Measurements from ENCODE around the gene GRIN2A.

Gene GRIN2A

GRCh38 chr16:10130538-10130937, 51.7 kb downstream of the GRIN2A start:
- no peak for DNase-seq (ENCODE audit: low read depth in 2 of 2)

- no peak for DNase-seq (ENCODE audit: low read depth in 2 of 2)
These were observed 53.6 kb downstream of the GRIN2A start for GRCh38 chr16:10128397-10129258.

- DNase-seq (ENCODE audit: low read depth in 2 of 2): no peak
These were observed 55.5 kb downstream of the GRIN2A start for GRCh38 chr16:10126686-10127085.

- no peak for DNase-seq (ENCODE audit: low read depth in 2 of 2)
These were observed 59.1 kb downstream of the GRIN2A start for GRCh38 chr16:10123141-10123540.

- no peak for DNase-seq (ENCODE audit: low read depth in 2 of 2)
These were observed 59.7 kb downstream of the GRIN2A start for GRCh38 chr16:10122546-10122945.

GRCh38 chr16:10121897-10122425, 60.3 kb downstream of the GRIN2A start:
- no peak for DNase-seq (ENCODE audit: low read depth in 2 of 2)

- DNase-seq (ENCODE audit: low read depth in 2 of 2): no peak
These were observed 60.7 kb downstream of the GRIN2A start for GRCh38 chr16:10121491-10121890.

GRCh38 chr16:10120953-10121352, 61.3 kb downstream of the GRIN2A start:
- no peak for DNase-seq (ENCODE audit: low read depth in 2 of 2)

- no peak for DNase-seq (ENCODE audit: low read depth in 2 of 2)
These were observed 67.8 kb downstream of the GRIN2A start for GRCh38 chr16:10114409-10114808.

GRCh38 chr16:10113248-10113647, 69.0 kb downstream of the GRIN2A start:
- no peak for DNase-seq (ENCODE audit: low read depth in 2 of 2)

- DNase-seq (ENCODE audit: low read depth in 2 of 2): no peak
These were observed 70.2 kb downstream of the GRIN2A start for GRCh38 chr16:10112021-10112420.

GRCh38 chr16:10111156-10111761, 71.0 kb downstream of the GRIN2A start:
- no peak for DNase-seq (ENCODE audit: low read depth in 2 of 2)

- DNase-seq (ENCODE audit: low read depth in 2 of 2): no peak
These were observed 71.7 kb downstream of the GRIN2A start for GRCh38 chr16:10110552-10110951.

- DNase-seq (ENCODE audit: low read depth in 2 of 2): no peak
These were observed 75.1 kb downstream of the GRIN2A start for GRCh38 chr16:10107081-10107480.

- DNase-seq (ENCODE audit: low read depth in 2 of 2): no peak
These were observed 78.5 kb downstream of the GRIN2A start for GRCh38 chr16:10103700-10104099.

- DNase-seq (ENCODE audit: low read depth in 2 of 2): no peak
These were observed 79.1 kb downstream of the GRIN2A start for GRCh38 chr16:10103118-10103517.

- DNase-seq (ENCODE audit: low read depth in 2 of 2): no peak
These were observed 81.4 kb downstream of the GRIN2A start for GRCh38 chr16:10100829-10101228.

- no peak for DNase-seq (ENCODE audit: low read depth in 2 of 2)
These were observed 83.2 kb downstream of the GRIN2A start for GRCh38 chr16:10098991-10099390.

GRCh38 chr16:10097271-10097670, 85.0 kb downstream of the GRIN2A start:
- DNase-seq (ENCODE audit: low read depth in 2 of 2): no peak

- no peak for DNase-seq (ENCODE audit: low read depth in 2 of 2)
These were observed 88.7 kb downstream of the GRIN2A start for GRCh38 chr16:10093576-10093975.

- no peak for DNase-seq (ENCODE audit: low read depth in 2 of 2)
These were observed 91.4 kb downstream of the GRIN2A start for GRCh38 chr16:10090816-10091215.

GRCh38 chr16:10088380-10088793, 93.8 kb downstream of the GRIN2A start:
- no peak for DNase-seq (ENCODE audit: low read depth in 2 of 2)

- no peak for DNase-seq (ENCODE audit: low read depth in 2 of 2)
These were observed 95.1 kb downstream of the GRIN2A start for GRCh38 chr16:10087151-10087550.

Data from stimulated activated CD4-positive, alpha-beta T cell treated with anti-CD3 and anti-CD28 coated beads, Interleukin-12 subunit alpha, Interleukin-12 subunit beta, amount 100 ng/mL, for 24 hours (primary cell).